ENCODE data around the gene ZFP92.

DNA sequence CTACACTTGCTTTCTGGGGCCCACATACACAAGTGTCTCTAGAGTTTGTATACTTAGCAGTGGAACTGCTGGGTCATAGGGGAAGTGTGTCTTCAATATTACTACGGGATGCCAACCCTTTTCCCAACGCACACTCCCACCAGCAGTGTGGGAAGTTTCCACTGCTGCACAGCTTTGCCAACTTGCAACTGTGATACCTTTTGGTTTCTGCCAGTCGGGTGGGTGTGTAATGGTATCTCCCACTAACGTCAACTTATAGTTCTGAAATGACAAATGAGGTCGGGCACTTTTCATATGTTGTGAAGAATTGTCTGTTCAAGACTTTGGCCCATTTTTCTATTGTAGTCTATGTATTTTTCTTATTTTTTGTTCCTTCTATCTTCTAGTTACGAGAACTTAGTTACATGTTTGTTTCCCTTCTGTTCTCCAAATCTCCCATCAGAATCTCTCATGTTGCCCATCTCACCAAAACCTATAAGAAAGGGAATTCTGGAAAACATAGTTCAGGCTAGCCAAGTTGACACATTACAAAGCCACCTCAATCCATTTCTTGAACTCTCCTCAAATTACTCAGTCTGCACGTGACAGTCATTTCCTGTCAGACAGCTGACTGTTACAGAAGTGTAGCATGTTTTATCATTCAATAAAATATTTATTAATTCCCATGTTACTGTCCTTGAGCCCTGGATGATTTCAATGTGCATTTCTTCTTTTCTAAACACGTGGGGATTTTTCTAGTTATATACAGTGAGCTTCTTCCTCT lies 40.8 kb upstream of the ZFP92 start:
- TF ChIP-seq, protein P1, sequence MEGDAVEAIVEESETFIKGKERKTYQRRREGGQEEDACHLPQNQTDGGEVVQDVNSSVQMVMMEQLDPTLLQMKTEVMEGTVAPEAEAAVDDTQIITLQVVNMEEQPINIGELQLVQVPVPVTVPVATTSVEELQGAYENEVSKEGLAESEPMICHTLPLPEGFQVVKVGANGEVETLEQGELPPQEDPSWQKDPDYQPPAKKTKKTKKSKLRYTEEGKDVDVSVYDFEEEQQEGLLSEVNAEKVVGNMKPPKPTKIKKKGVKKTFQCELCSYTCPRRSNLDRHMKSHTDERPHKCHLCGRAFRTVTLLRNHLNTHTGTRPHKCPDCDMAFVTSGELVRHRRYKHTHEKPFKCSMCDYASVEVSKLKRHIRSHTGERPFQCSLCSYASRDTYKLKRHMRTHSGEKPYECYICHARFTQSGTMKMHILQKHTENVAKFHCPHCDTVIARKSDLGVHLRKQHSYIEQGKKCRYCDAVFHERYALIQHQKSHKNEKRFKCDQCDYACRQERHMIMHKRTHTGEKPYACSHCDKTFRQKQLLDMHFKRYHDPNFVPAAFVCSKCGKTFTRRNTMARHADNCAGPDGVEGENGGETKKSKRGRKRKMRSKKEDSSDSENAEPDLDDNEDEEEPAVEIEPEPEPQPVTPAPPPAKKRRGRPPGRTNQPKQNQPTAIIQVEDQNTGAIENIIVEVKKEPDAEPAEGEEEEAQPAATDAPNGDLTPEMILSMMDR (conservative IDR thresholded peaks at IDR 0.05; ENCODE audit: low read length) = no peak
- TF ChIP-seq EZH2phosphoT487 (IDR thresholded peaks at IDR 0.05; ENCODE audit: borderline replicate concordance, low read depth, low read length) = no peak
